MG63 (cell line): Measurements from ENCODE around the gene MARK4. TPM values are rescaled to one million over a fixed set of nuclear protein-coding genes. Genes with fewer than 3 reads are reported as not detected.

Experiments used
- DNase-seq: peaks from one replicate; pipeline ENCODE4 v3.0.0-alpha.2; 2020
- H3K27me3 ChIP-seq: fragments of 250-450 bp; sonication (Bioruptor Pico); 2 replicates; pipeline ENCODE4 v1.5.1; 2020; ENCODE audit warnings: mild to moderate bottlenecking, moderate library complexity
- H3K36me3 ChIP-seq: fragments of 250-450 bp; sonication (Bioruptor Pico); 2 replicates; pipeline ENCODE4 v1.5.1; 2020; ENCODE audit warnings: mild to moderate bottlenecking, moderate library complexity
- H3K4me3 ChIP-seq: fragments of 250-450 bp; sonication (Bioruptor Pico); 2 replicates; pipeline ENCODE4 v1.5.1; 2020; ENCODE audit warnings: mild to moderate bottlenecking, moderate library complexity
- H3K9me3 ChIP-seq: fragments of 250-450 bp; sonication (Bioruptor Pico); 2 replicates; pipeline ENCODE4 v1.5.1; 2020; ENCODE audit warnings: mild to moderate bottlenecking, moderate library complexity
- total RNA-seq: library from RNA; depleted of rRNA; stranded (reverse); fragments of >200 nt; shearing (Covaris generic); gene quantifications from 2 replicates; pipeline ENCODE4 v1.2.3, GENCODE V29; 2014; ENCODE audit warnings: low replicate concordance; rRNA removed

Gene MARK4
- total RNA-seq, 1 experiment from 2014 or later = 12.0 TPM

DNA sequence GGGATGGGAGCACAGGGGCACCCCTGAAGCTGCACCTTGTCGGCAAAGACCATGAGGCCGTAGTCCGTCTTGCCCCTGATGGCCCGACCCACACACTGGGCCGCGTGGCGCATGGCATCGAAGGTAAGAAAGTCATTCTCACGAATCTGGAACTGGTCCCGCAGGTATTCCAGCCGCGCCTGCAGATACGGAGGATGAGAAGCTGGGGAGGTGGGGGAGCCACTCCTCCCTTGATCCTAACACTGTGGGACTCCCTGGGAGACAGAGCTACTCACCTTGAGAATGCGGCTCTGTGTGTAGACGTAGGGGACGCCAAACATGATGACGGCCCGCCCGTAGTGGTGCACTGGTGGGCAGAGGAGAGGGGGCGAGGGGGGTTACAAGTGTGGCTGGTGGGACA is 101.4 kb downstream of the MARK4 start:
- no peak overlapping the region for H3K4me3 ChIP-seq
- no peak for DNase-seq
- no peaks in the 10 kb centered on the region for H3K27me3 ChIP-seq
- peaks cover 66% of the 10 kb centered on the region for H3K36me3 ChIP-seq
- no peaks in the 10 kb centered on the region for H3K9me3 ChIP-seq

DNA sequence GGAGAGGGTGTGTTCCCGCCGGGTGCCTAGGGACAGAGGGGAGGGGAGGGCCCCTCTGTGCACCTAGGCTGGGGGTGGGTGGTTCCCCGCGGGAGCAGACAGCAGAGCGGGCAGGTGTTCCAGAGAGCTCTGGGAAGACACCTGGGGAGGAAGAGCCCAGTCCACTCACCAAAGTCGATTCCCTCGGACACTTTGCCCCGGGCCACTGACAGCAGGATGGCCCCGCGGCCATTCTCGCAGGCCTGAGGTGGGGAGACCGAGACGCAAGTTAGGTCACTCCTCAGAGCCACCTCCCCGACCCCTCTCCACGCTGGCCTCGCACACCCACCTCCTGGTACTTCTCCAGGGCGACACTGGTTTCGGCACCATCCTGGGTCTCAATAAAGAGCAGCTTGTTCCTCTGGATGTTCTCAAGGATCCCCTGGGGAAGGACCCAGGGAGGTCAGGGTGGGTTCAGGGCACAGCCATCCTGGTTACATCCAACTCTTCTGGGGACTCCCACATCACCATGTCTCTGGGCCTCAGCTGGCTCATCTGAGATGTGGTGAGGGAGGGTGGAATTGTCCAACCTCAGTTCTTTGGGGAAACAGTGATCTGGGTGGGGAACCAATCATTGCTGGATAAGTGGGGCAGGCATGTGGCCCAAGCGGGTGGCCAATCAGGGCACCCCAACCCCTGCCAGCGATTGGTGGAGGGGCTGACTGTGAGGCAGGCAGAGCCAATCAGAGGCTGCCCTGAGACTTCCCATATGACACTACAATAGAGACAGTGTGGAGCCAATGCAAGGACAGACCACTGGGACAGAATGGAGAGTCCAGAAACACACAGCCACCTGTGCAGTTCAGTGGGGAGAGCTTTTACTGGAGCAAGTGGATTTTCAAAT is 102.1 kb downstream of the MARK4 start:
- H3K4me3 ChIP-seq = no peak overlapping the region
- no peaks in the 10 kb centered on the region for H3K27me3 ChIP-seq
- H3K36me3 ChIP-seq = peaks cover 73% of the 10 kb centered on the region
- no peaks in the 10 kb centered on the region for H3K9me3 ChIP-seq
- no peak for DNase-seq

DNA sequence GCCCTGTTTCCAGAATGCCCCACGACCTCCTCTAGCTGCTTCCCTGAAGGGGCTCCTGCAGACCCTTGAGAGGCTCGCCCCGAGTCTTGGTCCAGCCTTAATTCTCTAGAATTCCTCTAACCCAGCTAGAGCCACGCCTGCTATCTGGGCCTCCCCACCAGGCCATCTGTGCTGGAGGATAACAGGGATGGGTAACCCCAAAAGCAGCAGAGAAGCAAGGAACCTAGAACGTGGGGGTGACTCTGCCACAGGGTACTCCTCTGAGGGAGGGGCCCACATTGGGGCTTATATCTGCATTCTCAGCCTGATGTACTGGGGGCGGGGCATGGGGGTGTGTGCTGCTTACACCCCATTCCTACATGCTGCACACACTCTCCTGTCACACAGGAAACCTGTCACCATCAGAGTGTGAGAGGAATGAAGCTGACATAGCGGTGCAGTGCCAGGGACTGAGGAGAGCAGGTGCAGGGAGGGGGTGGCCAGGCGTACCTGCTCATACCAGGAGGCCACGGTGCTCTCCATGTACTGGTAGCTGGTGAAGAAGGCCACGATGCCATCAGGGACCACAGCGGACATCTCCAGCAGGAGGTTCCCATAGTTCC is 103.3 kb downstream of the MARK4 start:
- Histone ChIP-seq H3K4me3 (no peak overlapping the region), H3K36me3 (peaks cover 84% of the 10 kb centered on the region), H3K9me3 (no peaks in the 10 kb centered on the region), H3K27me3 (no peaks in the 10 kb centered on the region)
- no peak for DNase-seq

Other genes starting within 250 kb of the MARK4 start
- 8.5 and 16.8 TPM in 2 replicates for gene RELB, start 249.8 kb upstream of the MARK4 start, total RNA-seq
- gene CLASRP, start 212.2 kb upstream of the MARK4 start, total RNA-seq = 22.7 and 25.1 TPM in 2 replicates
- not detected in 2 replicates for gene ZNF296, start 174.8 kb upstream of the MARK4 start, total RNA-seq
- gene GEMIN7, start 172.0 kb upstream of the MARK4 start, total RNA-seq = 28.2 and 73.6 TPM in 2 replicates
- gene PPP1R37, start 158.1 kb upstream of the MARK4 start, total RNA-seq = 18.1 and 33.1 TPM in 2 replicates
- 0.91 TPM in 1 of 2 replicates, not detected in the other for gene NKPD1, start 90.3 kb upstream of the MARK4 start, total RNA-seq
- gene TRAPPC6A, start 73.0 kb upstream of the MARK4 start, total RNA-seq = 9.5 and 28.6 TPM in 2 replicates
- 1.9 and 22.6 TPM in 2 replicates for gene BLOC1S3, start 72.5 kb upstream of the MARK4 start, total RNA-seq
- gene EXOC3L2, start 5.9 kb upstream of the MARK4 start, total RNA-seq = not detected in 2 replicates
- not detected in 2 replicates for gene CKM, start 71.6 kb downstream of the MARK4 start, total RNA-seq
- not detected in 2 replicates for gene KLC3, start 89.5 kb downstream of the MARK4 start, total RNA-seq
- 53.5 and 71.9 TPM in 2 replicates for gene ERCC2, start 119.3 kb downstream of the MARK4 start, total RNA-seq
- 5.5 and 7.3 TPM in 2 replicates for gene PPP1R13L, start 153.8 kb downstream of the MARK4 start, total RNA-seq
- 27.1 and 44.0 TPM in 2 replicates for gene POLR1G, start 155.4 kb downstream of the MARK4 start, total RNA-seq
- 118 and 167 TPM in 2 replicates for gene ERCC1, start 172.6 kb downstream of the MARK4 start, total RNA-seq
- 0.33 TPM in 1 of 2 replicates, not detected in the other for gene FOSB, start 216.7 kb downstream of the MARK4 start, total RNA-seq
- gene RTN2, start 245.8 kb downstream of the MARK4 start, total RNA-seq = 4.9 and 6.1 TPM in 2 replicates
- 6.6 TPM in 1 of 2 replicates, not detected in the other for gene PPM1N, start 247.2 kb downstream of the MARK4 start, total RNA-seq